HCT116 (cell line): ENCODE data around the gene PPP1R1A. TPM values are rescaled to one million over a fixed set of nuclear protein-coding genes. Genes with fewer than 3 reads are reported as not detected.

Experiments
- ATAC-seq: fragments of 200-7000 bp; cut with Tn5 transposase; 2 replicates; pipeline ENCODE4 v1.9.1; 2020; ENCODE audit warnings: mild to moderate bottlenecking, moderate library complexity
- BruUV-seq: library from RNA; stranded (reverse); fragments of 400-500 nt; replicated peaks from 2 replicates; lab custom pipeline; 2021; lab: Mats Ljungman, UMichigan
- CTCF ChIA-PET: fragments of 300-600 bp; sonication (Branson Sonifier 250); formaldehyde crosslinking; loops from one replicate; lab custom pipeline; 2021; ENCODE audit warnings: antibody characterized with exemption; lab: Charles Lee
- POLR2A ChIA-PET: fragments of 300-600, 350-600 bp; sonication (Branson Sonifier 250); formaldehyde crosslinking; loops from one replicate; lab custom pipeline; 2021; ENCODE audit warnings: antibody characterized with exemption; lab: Charles Lee
- RAD21 ChIA-PET, 2 experiments: fragments of 300-600 bp; sonication (Branson Sonifier 250); formaldehyde crosslinking; loops; one replicate each; lab custom pipeline; 2023; ENCODE audit warnings: low total read pairs in 2 of 2; ENCODE audit not compliant: uncharacterized antibody in 2 of 2, unreplicated experiment in 2 of 2, low non-redundant PET in 1 of 2; lab: Charles Lee
- DNase-seq: peaks from one replicate; pipeline ENCODE4 v3.0.0-alpha.2; 2010; ENCODE audit warnings: low read depth, low spot score
- H2AFZ ChIP-seq: fragments of 200-600 bp; shearing (Covaris generic), sonication (generic); 2 replicates; pipeline ENCODE4 v1.6.1; 2017; ENCODE audit warnings: low read depth, mixed run types, mixed read lengths, antibody characterized with exemption, low read length; ENCODE audit not compliant: poor library complexity, severe bottlenecking
- H3K27ac ChIP-seq: 2 replicates; pipeline ENCODE4 v1.5.1; 2012; ENCODE audit warnings: low read depth, low read length
- H3K27me3 ChIP-seq: fragments of 200-600 bp; sonication (generic); 2 replicates; pipeline ENCODE4 v1.6.1; 2016; ENCODE audit warnings: mixed run types, low read length, mixed read lengths; ENCODE audit not compliant: insufficient read depth
- H3K36me3 ChIP-seq, 2 experiments: fragments of 200-500 bp in 1 of 2; fragments of 200-600 bp in 1 of 2; sonication (Bioruptor generic) in 1 of 2; sonication (generic) in 1 of 2; 2 replicates each; pipeline versions ENCODE4 v1.5.1 to v1.6.1; 2014 to 2016; ENCODE audit warnings: low read length in 2 of 2, inconsistent platforms in 1 of 2, mixed read lengths in 1 of 2, mixed run types in 1 of 2; ENCODE audit not compliant: insufficient read depth in 2 of 2, control insufficient read depth in 1 of 2
- H3K4me1 ChIP-seq, 2 experiments: fragments of 200-600 bp in 1 of 2; sonication (generic) in 1 of 2; 2 replicates each; pipeline versions ENCODE4 v1.5.1 to v1.6.1; 2012 to 2017; ENCODE audit warnings: low read length in 2 of 2, inconsistent platforms in 1 of 2, mild to moderate bottlenecking in 1 of 2, mixed read lengths in 1 of 2, mixed run types in 1 of 2, moderate library complexity in 1 of 2; ENCODE audit not compliant: insufficient read depth in 2 of 2, control insufficient read depth in 1 of 2
- H3K4me2 ChIP-seq: fragments of 200-600 bp; sonication (generic); 2 replicates; pipeline ENCODE4 v1.6.1; 2017; ENCODE audit warnings: mixed run types, low read length, mixed read lengths
- H3K4me3 ChIP-seq, 2 experiments: fragments of 200-600 bp in 1 of 2; sonication (generic) in 1 of 2; replicated peaks in 1 of 2; 2 replicates each; pipeline ENCODE4 v1.5.1; 2011 to 2016; ENCODE audit warnings: low read length in 2 of 2, control low read depth in 1 of 2, low read depth in 1 of 2, mild to moderate bottlenecking in 1 of 2, mixed read lengths in 1 of 2, mixed run types in 1 of 2
- H3K79me2 ChIP-seq: fragments of 200-600 bp; sonication (generic); 2 replicates; pipeline ENCODE4 v1.6.1; 2017; ENCODE audit warnings: mild to moderate bottlenecking, mixed run types, low read length, moderate library complexity, mixed read lengths; ENCODE audit not compliant: insufficient read depth
- H3K9ac ChIP-seq: fragments of 200-600 bp; sonication (generic); 2 replicates; pipeline ENCODE4 v1.6.1; 2016; ENCODE audit warnings: low read length, mixed read lengths
- H3K9me2 ChIP-seq: fragments of 200-600 bp; sonication (generic), shearing (Covaris generic); 2 replicates; pipeline ENCODE4 v1.6.1; 2017; ENCODE audit warnings: mixed run types, mild to moderate bottlenecking, moderate library complexity; ENCODE audit not compliant: insufficient read depth
- H3K9me3 ChIP-seq, 2 experiments: fragments of 200-500 bp in 1 of 2; fragments of 200-600 bp in 1 of 2; sonication (Bioruptor generic) in 1 of 2; sonication (generic) in 1 of 2; 2 replicates each; pipeline ENCODE4 v1.6.1; 2014 to 2017; ENCODE audit warnings: low read length in 2 of 2, mixed read lengths in 2 of 2, inconsistent platforms in 1 of 2, low read depth in 1 of 2, mild to moderate bottlenecking in 1 of 2, mixed run types in 1 of 2, moderate library complexity in 1 of 2; ENCODE audit not compliant: control insufficient read depth in 1 of 2, insufficient read depth in 1 of 2
- H4K20me1 ChIP-seq: fragments of 200-600 bp; sonication (generic), shearing (Covaris generic); 2 replicates; pipeline ENCODE4 v1.6.1; 2017; ENCODE audit warnings: mixed run types, mild to moderate bottlenecking, moderate library complexity; ENCODE audit not compliant: insufficient read depth
- ATF3 ChIP-seq: IDR thresholded peaks from 2 replicates; pipeline ENCODE4 v1.6.1; 2012
- CBX3 ChIP-seq: IDR thresholded peaks from 2 replicates; pipeline ENCODE4 v1.6.1; 2012; ENCODE audit warnings: low read depth
- CTCF ChIP-seq, 3 experiments: fragments of 200-600 bp in 1 of 3; sonication (generic) in 1 of 3; IDR thresholded peaks in 2 of 3; conservative IDR thresholded peaks in 1 of 3; 2 replicates each; pipeline ENCODE4 v1.5.1; 2012 to 2017; ENCODE audit warnings: low read depth in 2 of 3, low read length in 2 of 3, antibody characterized with exemption in 1 of 3, borderline replicate concordance in 1 of 3, control low read depth in 1 of 3, mild to moderate bottlenecking in 1 of 3, mixed read lengths in 1 of 3, mixed run types in 1 of 3, moderate library complexity in 1 of 3; ENCODE audit not compliant: insufficient read depth in 1 of 3
- EGR1 ChIP-seq: IDR thresholded peaks from 2 replicates; pipeline ENCODE4 v1.6.1; 2012; ENCODE audit warnings: low read depth
- ELF1 ChIP-seq: IDR thresholded peaks from 2 replicates; pipeline ENCODE4 v1.6.1; 2012; ENCODE audit warnings: low read depth, borderline replicate concordance
- EZH2 ChIP-seq: fragments of 200-600 bp; sonication (generic); IDR thresholded peaks from 2 replicates; pipeline ENCODE4 v1.6.1; 2017; ENCODE audit warnings: antibody characterized with exemption, mixed run types
- EZH2phosphoT487 ChIP-seq: fragments of 200-600 bp; IDR thresholded peaks from 2 replicates; pipeline ENCODE4 v1.6.1; 2018; ENCODE audit warnings: antibody characterized with exemption, borderline replicate concordance
- FOSL1 ChIP-seq: IDR thresholded peaks from 2 replicates; pipeline ENCODE4 v1.6.1; 2012; ENCODE audit warnings: low read depth
- JUND ChIP-seq: IDR thresholded peaks from 2 replicates; pipeline ENCODE4 v1.6.1; 2012
- MAX ChIP-seq: IDR thresholded peaks from 2 replicates; pipeline ENCODE4 v1.6.1; 2012
- POLR2A ChIP-seq: IDR thresholded peaks from 2 replicates; pipeline ENCODE4 v1.7.0; 2011; ENCODE audit warnings: borderline replicate concordance; ENCODE audit not compliant: insufficient read depth, insufficient read length; ENCODE audit errors: extremely low read depth
- POLR2AphosphoS5 ChIP-seq: IDR thresholded peaks from 2 replicates; pipeline ENCODE4 v1.6.1; 2011; ENCODE audit warnings: mild to moderate bottlenecking, low read depth, low read length, moderate library complexity
- REST ChIP-seq: IDR thresholded peaks from 2 replicates; pipeline ENCODE4 v1.6.1; 2012; ENCODE audit warnings: low read depth
- SIN3A ChIP-seq: IDR thresholded peaks from 2 replicates; pipeline ENCODE4 v1.6.1; 2012; ENCODE audit warnings: low read depth
- SP1 ChIP-seq: IDR thresholded peaks from 2 replicates; pipeline ENCODE4 v1.6.1; 2012; ENCODE audit warnings: low read depth
- SRF ChIP-seq: IDR thresholded peaks from 2 replicates; pipeline ENCODE4 v1.6.1; 2012; ENCODE audit warnings: low read depth
- YY1 ChIP-seq: IDR thresholded peaks from 2 replicates; pipeline ENCODE4 v1.6.1; 2011; ENCODE audit warnings: low read length, low read depth, moderate library complexity, mild to moderate bottlenecking; ENCODE audit not compliant: insufficient replicate concordance; ENCODE audit errors: extremely low read depth
- ZBTB33 ChIP-seq: IDR thresholded peaks from 2 replicates; pipeline ENCODE4 v1.6.1; 2011; ENCODE audit warnings: mild to moderate bottlenecking, low read length, moderate library complexity; ENCODE audit not compliant: insufficient replicate concordance; ENCODE audit errors: extremely low read depth
- ZFX ChIP-seq: fragments of 450-650 bp; IDR thresholded peaks from 2 replicates; pipeline ENCODE4 v1.6.1; 2017
- ZNF274 ChIP-seq: fragments of 200-500 bp; sonication (Bioruptor generic); IDR thresholded peaks from 2 replicates; pipeline ENCODE4 v1.6.1; 2014; ENCODE audit warnings: mild to moderate bottlenecking, low read depth, low read length, inconsistent platforms
- intact Hi-C: fragments of 100-400 bp; cut with micrococcal nuclease; formaldehyde crosslinking; loops from 2 replicates; pipeline ENCODE4 v1.10.0; 2022
- total RNA-seq: library from RNA; stranded (reverse); gene quantifications from one replicate; pipeline ENCODE4 v1.2.1, GENCODE V29; 2021; ENCODE audit not compliant: unreplicated experiment

PPP1R1A gene
- total RNA-seq, 1 experiment from 2014 or later, result 0.61 TPM

GRCh38 chr12:54584128-54584527 is 4.3 kb downstream of the PPP1R1A start:
- Histone ChIP-seq H3K27ac (no peak overlapping the region), H3K36me3 (no peaks in the 10 kb centered on the region), H3K79me2 (no peaks in the 10 kb centered on the region), H3K9me3 (no peaks in the 10 kb centered on the region), H3K4me2 (no peak overlapping the region), H3K4me3 (no peak overlapping the region)
- no peak for DNase-seq
- CTCF ChIA-PET, result interaction anchor here (1.4 kb wide), 1 partner anchor 12 kb away, joined by 4 read pairs; no protein-coding TSS in a partner anchor
- BruUV-seq, result no TSS peak
- ATAC-seq, result no peak
- no peak for TF ChIP-seq SIN3A
- TF ChIP-seq POLR2AphosphoS5, result no peak
- TF ChIP-seq POLR2A, result no peak
- no peak for TF ChIP-seq SP1
- TF ChIP-seq ZNF274, result no peak
- TF ChIP-seq YY1, result no peak
- no peak for TF ChIP-seq ZFX
- no peak for TF ChIP-seq ZBTB33
- TF ChIP-seq JUND, result no peak
- TF ChIP-seq REST, result no peak
- no peak for TF ChIP-seq EZH2
- no peak for TF ChIP-seq ELF1
- TF ChIP-seq EZH2phosphoT487, result no peak
- TF ChIP-seq CBX3, result no peak
- no peak for TF ChIP-seq FOSL1
- no peak for TF ChIP-seq CTCF (IDR thresholded peaks at IDR 0.05 in 2 of 3, conservative IDR thresholded peaks at IDR 0.05 in 1 of 3; ENCODE audit: borderline replicate concordance in 1 of 3, insufficient read depth in 1 of 3, low read depth in 2 of 3, low read length in 2 of 3)
- TF ChIP-seq SRF, result no peak
- no peak for TF ChIP-seq MAX
- no peak for TF ChIP-seq ATF3
- TF ChIP-seq EGR1, result no peak
- TF ChIP-seq, all 23 proteins: peak for 0
- RAD21 ChIA-PET, result no interaction called here
- no peak overlapping the region for H2AFZ ChIP-seq
- H4K20me1 ChIP-seq, result no peaks in the 10 kb centered on the region
- no peak overlapping the region for H3K9ac ChIP-seq
- H3K27me3 ChIP-seq, result peaks cover 10% of the 10 kb centered on the region; the same call in 1 of the 2 replicates
- H3K9me2 ChIP-seq, result no peaks in the 10 kb centered on the region
- POLR2A ChIA-PET, result no interaction called here
- intact Hi-C loops, result no loop called here
- peaks cover 0 to 14% of the 10 kb centered on the region in 2 experiments; a peak in 2 of 4 replicates for H3K4me1 ChIP-seq
